ENCODE data around the gene SC5D. TPM values are rescaled to one million over a fixed set of nuclear protein-coding genes. Genes with fewer than 3 reads are reported as not detected.

Gene SC5D
- total and polyA plus RNA-seq, 2 of the 8 experiments (the other 6 are each of a cell fraction or from before 2014, with no cell fraction given): 73.9 to 90.3 TPM

DNA sequence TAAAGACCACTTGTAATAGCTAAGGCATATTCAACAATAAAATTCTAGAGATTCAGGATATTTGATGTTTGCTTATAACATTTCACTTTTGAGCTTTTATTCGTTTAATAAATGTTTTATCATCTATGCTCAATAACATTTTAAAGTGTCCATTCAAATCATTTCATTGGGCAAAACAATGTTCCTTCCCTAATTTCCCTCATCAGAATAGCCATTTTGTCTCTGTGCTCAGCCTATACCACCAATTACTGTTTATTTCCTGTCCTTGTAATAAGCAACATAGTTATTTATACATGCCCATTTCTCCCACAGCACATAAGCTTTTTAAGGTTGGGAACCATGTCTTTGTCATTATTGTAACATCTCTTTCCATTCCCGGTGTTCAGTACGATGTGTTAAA is 1.3 kb upstream of the SC5D start:
- no peak overlapping the region for H3K18ac ChIP-seq (ENCODE audit: extremely low read depth, low read length)
- H3K4ac ChIP-seq (replicated peaks; ENCODE audit: insufficient read length, low read depth, low read length): no peak overlapping the region
- peak overlapping the region in 1 of 2 experiments; percentile 96; a peak in 1 of 4 replicates for H3K4me2 ChIP-seq (ENCODE audit: insufficient read depth in 1 of 2, low read depth in 2 of 2, low read length in 2 of 2)
- peaks cover 9% of the 10 kb centered on the region for H3K23me2 ChIP-seq (ENCODE audit: low read depth, low read length)
- POLR2A ChIA-PET (ENCODE audit: partially characterized antibody): interaction anchor here (1.3 kb wide), 1 partner anchor 341 kb away, joined by 5 read pairs; no protein-coding TSS in a partner anchor
- H3K9ac ChIP-seq (replicated peaks in 1 of 4; ENCODE audit: extremely low read depth in 1 of 4, low read depth in 3 of 4, low read length in 3 of 4): no peak overlapping the region
- no peak overlapping the region for H2BK5ac ChIP-seq (ENCODE audit: low read depth, low read length)
- no peak overlapping the region for H2AK5ac ChIP-seq (ENCODE audit: low read depth, low read length)
- no peaks in the 10 kb centered on the region for H3K9me3 ChIP-seq (ENCODE audit: insufficient read depth in 2 of 2, low read depth in 1 of 2, low read length in 1 of 2)
- no peak overlapping the region for H3K27ac ChIP-seq (ENCODE audit: low read depth, low read length)
- no peak overlapping the region for H2AFZ ChIP-seq (ENCODE audit: low read length)
- TF ChIP-seq TCF12 (IDR thresholded peaks at IDR 0.05; ENCODE audit: low read depth, low read length): no peak
- H2BK120ac ChIP-seq (replicated peaks; ENCODE audit: low read depth, low read length): no peak overlapping the region
- H3K4me3 ChIP-seq (ENCODE audit: extremely low read depth in 1 of 4, insufficient read depth in 2 of 4, low read depth in 3 of 4, low read length in 4 of 4): no peak overlapping the region
- DNase-seq (ENCODE audit: low read depth in 1 of 2, low spot score in 2 of 2) (no peak), FAIRE-seq (no peak)
- no peak overlapping the region for H2BK15ac ChIP-seq (ENCODE audit: low read length)
- H4K8ac ChIP-seq (ENCODE audit: extremely low read depth, insufficient read depth, low read length): no peak overlapping the region
- H4K91ac ChIP-seq (replicated peaks; ENCODE audit: insufficient read length, low read length): no peak overlapping the region
- CTCF ChIA-PET (ENCODE audit: partially characterized antibody): interaction anchor here (0.8 to 2.1 kb wide), 4 partner anchors 9 to 29 kb away, joined by 3 to 5 read pairs (median 4); no protein-coding TSS in a partner anchor
- WGBS, 2 experiments (ENCODE audit: extremely low coverage in 1 of 2, insufficient coverage in 1 of 2, insufficient read length in 1 of 2, insufficient replicate concordance in 2 of 2, low coverage in 1 of 2, low lambda C conversion rate in 2 of 2, missing lambda C conversion rate in 1 of 2): 85% methylated on average over 3 of the region's 3 CpGs; no CpG with 5 or more reads in 1 of the 2 experiments
- no peaks in the 10 kb centered on the region; the same call in 1 of the 2 replicates for H3K79me1 ChIP-seq (ENCODE audit: low read depth, low read length)
- no peak overlapping the region for H2BK12ac ChIP-seq (ENCODE audit: low read depth, low read length)
- peaks cover 6 to 35% of the 10 kb centered on the region in 2 experiments for H3K79me2 ChIP-seq (ENCODE audit: control insufficient read depth in 1 of 2, insufficient read depth in 2 of 2, low read length in 2 of 2)
- H4K20me1 ChIP-seq (replicated peaks in 1 of 2; ENCODE audit: control insufficient read depth in 1 of 2, insufficient read depth in 2 of 2, low read length in 2 of 2): peaks cover 2 to 14% of the 10 kb centered on the region in 2 experiments
- H3K4me1 ChIP-seq (replicated peaks in 1 of 4; ENCODE audit: control insufficient read depth in 3 of 4, insufficient read depth in 4 of 4, low read length in 3 of 4): peaks cover 0 to 16% (median 9%) of the 10 kb centered on the region in 4 experiments; a peak in 5 of 7 replicates
- H2BK20ac ChIP-seq (ENCODE audit: low read length): no peak overlapping the region
- no peak overlapping the region for H3K14ac ChIP-seq (ENCODE audit: insufficient read length)
- peaks cover 0 to 3% (median 0%) of the 10 kb centered on the region in 4 experiments; a peak in 1 of 8 replicates for H3K36me3 ChIP-seq (ENCODE audit: control insufficient read depth in 2 of 4, insufficient read depth in 4 of 4, low read length in 3 of 4)
- H4K5ac ChIP-seq (ENCODE audit: insufficient read length, low read depth, low read length): no peak overlapping the region
- no peak overlapping the region for H3K56ac ChIP-seq (replicated peaks; ENCODE audit: insufficient read length, low read depth, low read length)
- no peak overlapping the region for H3K23ac ChIP-seq (ENCODE audit: insufficient read length)
- no peaks in the 10 kb centered on the region for H3K27me3 ChIP-seq (replicated peaks in 1 of 4; ENCODE audit: control insufficient read depth in 3 of 4, extremely low read depth in 1 of 4, insufficient read depth in 3 of 4, low read length in 3 of 4)

Measured in H1 (cell line).